Neural progenitor cell (in vitro differentiated cells): ENCODE measurements around the gene LPP. TPM values are rescaled to one million over a fixed set of nuclear protein-coding genes. Genes with fewer than 3 reads are reported as not detected.

Source experiments
- DNase-seq: peaks from one replicate; pipeline ENCODE4 v3.0.0-alpha.2; 2016; ENCODE audit warnings: low spot score
- H2AFZ ChIP-seq: fragments of 200-600 bp; sonication (generic); replicated peaks from 2 replicates; pipeline ENCODE4 v1.6.1; 2016; ENCODE audit warnings: antibody characterized with exemption
- H3F3A ChIP-seq: fragments of 200-600 bp; sonication (generic); 2 replicates; pipeline ENCODE4 v1.6.1; 2016; ENCODE audit warnings: antibody characterized with exemption, low read depth
- H3K27ac ChIP-seq: fragments of 200-600 bp; sonication (generic); 2 replicates; pipeline ENCODE4 v1.5.1; 2016; ENCODE audit warnings: mild to moderate bottlenecking
- H3K27me3 ChIP-seq: fragments of 200-600 bp; sonication (generic); 2 replicates; pipeline ENCODE4 v1.6.1; 2016; ENCODE audit warnings: mild to moderate bottlenecking, moderate library complexity
- H3K36me3 ChIP-seq: fragments of 200-600 bp; sonication (generic); 2 replicates; pipeline ENCODE4 v1.5.1; 2016
- H3K4me1 ChIP-seq: fragments of 200-600 bp; sonication (generic); 2 replicates; pipeline ENCODE4 v1.6.1; 2016; ENCODE audit warnings: mixed run types
- H3K4me2 ChIP-seq: fragments of 200-600 bp; sonication (generic); 2 replicates; pipeline ENCODE4 v1.6.1; 2016
- H3K4me3 ChIP-seq: fragments of 200-600 bp; sonication (generic); 2 replicates; pipeline ENCODE4 v1.5.1; 2016
- H3K79me2 ChIP-seq: fragments of 200-600 bp; sonication (generic); 2 replicates; pipeline ENCODE4 v1.6.1; 2016; ENCODE audit warnings: low read depth
- H3K9ac ChIP-seq: fragments of 200-600 bp; sonication (generic); 2 replicates; pipeline ENCODE4 v1.6.1; 2016
- H3K9me3 ChIP-seq: fragments of 200-600 bp; sonication (generic); 2 replicates; pipeline ENCODE4 v1.5.1; 2016; ENCODE audit warnings: low read depth
- H4K20me1 ChIP-seq: fragments of 200-600 bp; sonication (generic); 2 replicates; pipeline ENCODE4 v1.6.1; 2016; ENCODE audit warnings: low read depth
- H3K27ac Mint-ChIP-seq: 3 replicates; pipeline ENCODE4 v1.8.0; 2021; ENCODE audit warnings: mixed read lengths
- H3K27me3 Mint-ChIP-seq: 2 replicates; pipeline ENCODE4 v1.8.0; 2022; ENCODE audit warnings: low read depth, mild to moderate bottlenecking, inconsistent platforms, moderate library complexity, mixed read lengths; ENCODE audit not compliant: insufficient read depth
- H3K36me3 Mint-ChIP-seq: 3 replicates; pipeline ENCODE4 v1.8.0; 2021; ENCODE audit warnings: mixed read lengths
- H3K4me1 Mint-ChIP-seq: 3 replicates; pipeline ENCODE4 v1.8.0; 2021; ENCODE audit warnings: mixed read lengths
- H3K4me3 Mint-ChIP-seq: 3 replicates; pipeline ENCODE4 v1.8.0; 2021; ENCODE audit warnings: mild to moderate bottlenecking, moderate library complexity, mixed read lengths
- H3K9me3 Mint-ChIP-seq: 3 replicates; pipeline ENCODE4 v1.8.0; 2020; ENCODE audit warnings: mixed read lengths
- CTCF ChIP-seq: fragments of 200-600 bp; sonication (generic); IDR thresholded peaks from 2 replicates; pipeline ENCODE4 v1.5.1; 2017; ENCODE audit warnings: antibody characterized with exemption, mild to moderate bottlenecking
- EZH2 ChIP-seq: fragments of 200-600 bp; sonication (generic); IDR thresholded peaks from 2 replicates; pipeline ENCODE4 v1.6.1; 2017; ENCODE audit warnings: antibody characterized with exemption, mild to moderate bottlenecking, moderate library complexity
- EZH2phosphoT487 ChIP-seq: fragments of 200-600 bp; sonication (generic); IDR thresholded peaks from 2 replicates; pipeline ENCODE4 v1.6.1; 2017; ENCODE audit warnings: antibody characterized with exemption
- total RNA-seq: library from RNA; depleted of rRNA; stranded (reverse); fragments of >200 nt; gene quantifications from 2 replicates; pipeline ENCODE4 v1.2.3, GENCODE V29; 2015; ENCODE audit warnings: low replicate concordance

LPP gene
- total RNA-seq, 1 donor from 2014 or later, result 18.9 TPM

DNA sequence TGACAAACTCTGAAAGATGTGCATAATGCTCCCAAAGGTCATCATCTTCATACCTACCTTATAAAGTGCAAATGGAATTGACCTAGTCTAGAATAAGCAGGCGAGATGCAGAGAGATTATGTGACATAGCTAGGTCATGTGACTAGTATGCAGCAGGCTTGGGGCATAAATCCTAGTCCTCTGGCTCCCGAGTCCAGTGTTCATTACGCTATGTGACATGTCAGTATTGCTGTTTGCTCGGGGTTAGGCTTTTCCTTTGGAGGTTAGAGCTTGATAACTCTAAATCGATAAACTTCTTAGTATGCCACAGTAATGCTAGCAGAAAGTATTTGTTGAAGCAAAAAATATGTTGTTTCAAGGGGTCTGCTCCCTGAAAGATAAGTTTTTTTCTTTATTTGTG is 536.1 kb downstream of the LPP start:
- Histone ChIP-seq H3F3A (no peaks in the 10 kb centered on the region), H2AFZ (no peak overlapping the region), H3K9me3 (no peaks in the 10 kb centered on the region), H3K9ac (no peak overlapping the region), H3K79me2 (no peaks in the 10 kb centered on the region), H4K20me1 (no peaks in the 10 kb centered on the region), H3K4me2 (no peak overlapping the region), H3K4me3 (no peak overlapping the region), H3K27me3 (no peaks in the 10 kb centered on the region), H3K36me3 (no peaks in the 10 kb centered on the region), H3K4me1 (no peaks in the 10 kb centered on the region), H3K27ac (no peak overlapping the region)
- H3K9me3 Mint-ChIP-seq, result no peaks in the 10 kb centered on the region
- no peak for DNase-seq
- no peak overlapping the region for H3K4me3 Mint-ChIP-seq
- peaks cover 2% of the 10 kb centered on the region for H3K4me1 Mint-ChIP-seq
- peaks cover 2% of the 10 kb centered on the region for H3K36me3 Mint-ChIP-seq
- H3K27ac Mint-ChIP-seq, result no peak overlapping the region
- TF ChIP-seq EZH2phosphoT487 (no peak), CTCF (no peak), EZH2 (no peak)
- peaks cover 4% of the 10 kb centered on the region for H3K27me3 Mint-ChIP-seq

GRCh38 chr3:188691004-188691403 is 537.0 kb downstream of the LPP start:
- Histone ChIP-seq H3K4me3 (no peak overlapping the region), H3K27ac (no peak overlapping the region), H3F3A (no peaks in the 10 kb centered on the region), H3K9ac (no peak overlapping the region), H2AFZ (no peak overlapping the region), H3K4me1 (no peaks in the 10 kb centered on the region), H3K4me2 (no peak overlapping the region), H3K79me2 (no peaks in the 10 kb centered on the region), H4K20me1 (no peaks in the 10 kb centered on the region), H3K27me3 (no peaks in the 10 kb centered on the region), H3K36me3 (no peaks in the 10 kb centered on the region), H3K9me3 (no peaks in the 10 kb centered on the region)
- H3K9me3 Mint-ChIP-seq, result no peaks in the 10 kb centered on the region
- no peak overlapping the region for H3K27ac Mint-ChIP-seq
- no peak for DNase-seq
- H3K27me3 Mint-ChIP-seq, result peaks cover 2% of the 10 kb centered on the region
- peaks cover 2% of the 10 kb centered on the region for H3K36me3 Mint-ChIP-seq
- no peak for TF ChIP-seq CTCF
- no peak for TF ChIP-seq EZH2
- no peak for TF ChIP-seq EZH2phosphoT487
- peaks cover 2% of the 10 kb centered on the region for H3K4me1 Mint-ChIP-seq
- H3K4me3 Mint-ChIP-seq, result no peak overlapping the region

- no peak overlapping the region for H3K4me3 Mint-ChIP-seq
- Histone ChIP-seq H3K4me1 (no peaks in the 10 kb centered on the region), H3K4me2 (no peak overlapping the region), H3K36me3 (no peaks in the 10 kb centered on the region), H3K79me2 (no peaks in the 10 kb centered on the region), H3K27me3 (no peaks in the 10 kb centered on the region), H3F3A (no peaks in the 10 kb centered on the region), H2AFZ (no peak overlapping the region), H4K20me1 (no peaks in the 10 kb centered on the region), H3K27ac (no peak overlapping the region), H3K4me3 (no peak overlapping the region), H3K9me3 (no peaks in the 10 kb centered on the region), H3K9ac (no peak overlapping the region)
- peaks cover 2% of the 10 kb centered on the region for H3K4me1 Mint-ChIP-seq
- no peak for TF ChIP-seq EZH2
- no peak for DNase-seq
- H3K27ac Mint-ChIP-seq, result no peak overlapping the region
- peaks cover 2% of the 10 kb centered on the region for H3K27me3 Mint-ChIP-seq
- no peaks in the 10 kb centered on the region for H3K9me3 Mint-ChIP-seq
- peaks cover 2% of the 10 kb centered on the region for H3K36me3 Mint-ChIP-seq
Measured at GRCh38 chr3:188691665-188692064, 537.7 kb downstream of the LPP start.

GRCh38 chr3:188692700-188693099 is 538.7 kb downstream of the LPP start:
- Histone ChIP-seq H3K27me3 (no peaks in the 10 kb centered on the region), H3K4me1 (peaks cover 10% of the 10 kb centered on the region), H3K79me2 (no peaks in the 10 kb centered on the region), H3K9me3 (no peaks in the 10 kb centered on the region), H2AFZ (no peak overlapping the region), H3K36me3 (no peaks in the 10 kb centered on the region), H3F3A (no peaks in the 10 kb centered on the region), H3K4me2 (no peak overlapping the region), H3K27ac (no peak overlapping the region), H4K20me1 (no peaks in the 10 kb centered on the region), H3K9ac (no peak overlapping the region), H3K4me3 (no peak overlapping the region)
- no peak overlapping the region for H3K4me3 Mint-ChIP-seq
- H3K9me3 Mint-ChIP-seq, result no peaks in the 10 kb centered on the region
- TF ChIP-seq EZH2 (no peak), EZH2phosphoT487 (no peak), CTCF (no peak)
- H3K4me1 Mint-ChIP-seq, result peaks cover 6% of the 10 kb centered on the region
- no peak for DNase-seq
- H3K27me3 Mint-ChIP-seq, result peaks cover 2% of the 10 kb centered on the region
- no peak overlapping the region for H3K27ac Mint-ChIP-seq
- H3K36me3 Mint-ChIP-seq, result peaks cover 2% of the 10 kb centered on the region
